Stimulated activated effector memory CD8-positive, alpha-beta T cell treated with anti-CD3 and anti-CD28 coated beads, Interleukin-12 subunit alpha, Interleukin-12 subunit beta, amount 100 ng/mL, for 72 hours (primary cell): Measurements from ENCODE around the gene PSMB11.

Experiments
- ATAC-seq: fragments of 150-1000 bp; cut with Tn5 transposase; 2 replicates; pipeline ENCODE4 v1.10.0; 2021
- DNase-seq, 2 donors: peaks; one replicate each; pipeline ENCODE4 v3.0.0; 2021 to 2022; ENCODE audit warnings: low spot score in 2 of 2
- H3K27ac Mint-ChIP-seq: one replicate; pipeline ENCODE4 v1.8.0; 2022; ENCODE audit warnings: mild to moderate bottlenecking, mixed read lengths
- H3K36me3 Mint-ChIP-seq: one replicate; pipeline ENCODE4 v1.8.0; 2022; ENCODE audit warnings: mild to moderate bottlenecking, mixed read lengths
- H3K4me1 Mint-ChIP-seq: one replicate; pipeline ENCODE4 v1.8.0; 2022; ENCODE audit warnings: mixed read lengths
- H3K4me3 Mint-ChIP-seq: one replicate; pipeline ENCODE4 v1.8.0; 2022; ENCODE audit warnings: mild to moderate bottlenecking, mixed read lengths
- H3K9me3 Mint-ChIP-seq: one replicate; pipeline ENCODE4 v1.8.0; 2022; ENCODE audit warnings: mixed read lengths

The PSMB11 gene

GRCh38 chr14:23093104-23093503 lies 51.1 kb downstream of the PSMB11 start:
- Mint-ChIP-seq H3K4me1 (peaks cover 30% of the 10 kb centered on the region), H3K9me3 (no peaks in the 10 kb centered on the region), H3K4me3 (no peak overlapping the region), H3K27ac (no peak overlapping the region), H3K36me3 (peaks cover 16% of the 10 kb centered on the region)
- ATAC-seq (no peak), DNase-seq (no peak)

GRCh38 chr14:23093526-23093925 lies 51.5 kb downstream of the PSMB11 start:
- Mint-ChIP-seq H3K4me3 (no peak overlapping the region), H3K9me3 (no peaks in the 10 kb centered on the region), H3K27ac (no peak overlapping the region), H3K4me1 (peaks cover 30% of the 10 kb centered on the region), H3K36me3 (peaks cover 20% of the 10 kb centered on the region)
- no peak for DNase-seq
- ATAC-seq = no peak
